GM13977 (cell line): ENCODE data around the gene DACH2.

Source experiments
- DNase-seq: peaks from one replicate; pipeline ENCODE4 v3.0.0; 2012; ENCODE audit warnings: low spot score
- in situ Hi-C: fragments of 300-500 bp; cut with MboI; formaldehyde crosslinking; loops from one replicate; pipeline ENCODE4 v1.12.0; 2022; ENCODE audit warnings: low sequenced_read_pairs, low pct_unique_long_range_greater_than_20kb, mixed read lengths, inconsistent platforms; ENCODE audit not compliant: unreplicated experiment
- TF ChIP-seq, protein P1 (sequence below): IDR thresholded peaks from 2 replicates; pipeline ENCODE4 v1.5.1; 2012; ENCODE audit warnings: mild to moderate bottlenecking, control low read depth; ENCODE audit not compliant: insufficient read depth; ENCODE audit errors: extremely low read depth, missing control alignments

The DACH2 gene

DNA sequence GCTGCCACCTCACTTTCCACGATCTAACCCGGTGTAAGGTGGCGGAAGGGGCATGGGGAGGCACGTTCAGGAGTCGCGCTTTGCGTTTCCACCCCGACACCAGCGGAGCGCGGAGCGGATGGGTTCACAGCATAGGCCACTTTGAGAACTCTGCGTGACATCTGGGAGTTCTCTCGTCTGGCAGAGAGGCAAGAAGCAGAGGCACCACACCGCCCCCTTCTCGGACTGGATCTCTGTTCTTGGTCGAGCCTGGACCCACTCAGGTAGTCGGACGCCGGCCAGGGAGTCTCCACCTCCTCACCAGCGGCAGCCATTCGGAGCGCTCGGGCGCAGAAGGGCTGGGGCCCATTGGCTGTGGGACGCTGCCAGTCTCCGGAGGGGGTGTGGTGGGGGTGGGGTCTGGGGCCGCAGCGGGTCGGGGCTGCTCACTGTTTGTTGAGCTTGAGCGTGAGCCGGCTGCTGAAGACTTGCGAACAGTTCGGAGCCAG, at the start of gene DACH2:
TSS of gene DACH2 (plus strand) at position 428 of the 488 bp plus-strand sequence.
- DNase-seq, result peak; percentile 68
- in situ Hi-C loops, result no loop called here
- TF ChIP-seq, protein P1, sequence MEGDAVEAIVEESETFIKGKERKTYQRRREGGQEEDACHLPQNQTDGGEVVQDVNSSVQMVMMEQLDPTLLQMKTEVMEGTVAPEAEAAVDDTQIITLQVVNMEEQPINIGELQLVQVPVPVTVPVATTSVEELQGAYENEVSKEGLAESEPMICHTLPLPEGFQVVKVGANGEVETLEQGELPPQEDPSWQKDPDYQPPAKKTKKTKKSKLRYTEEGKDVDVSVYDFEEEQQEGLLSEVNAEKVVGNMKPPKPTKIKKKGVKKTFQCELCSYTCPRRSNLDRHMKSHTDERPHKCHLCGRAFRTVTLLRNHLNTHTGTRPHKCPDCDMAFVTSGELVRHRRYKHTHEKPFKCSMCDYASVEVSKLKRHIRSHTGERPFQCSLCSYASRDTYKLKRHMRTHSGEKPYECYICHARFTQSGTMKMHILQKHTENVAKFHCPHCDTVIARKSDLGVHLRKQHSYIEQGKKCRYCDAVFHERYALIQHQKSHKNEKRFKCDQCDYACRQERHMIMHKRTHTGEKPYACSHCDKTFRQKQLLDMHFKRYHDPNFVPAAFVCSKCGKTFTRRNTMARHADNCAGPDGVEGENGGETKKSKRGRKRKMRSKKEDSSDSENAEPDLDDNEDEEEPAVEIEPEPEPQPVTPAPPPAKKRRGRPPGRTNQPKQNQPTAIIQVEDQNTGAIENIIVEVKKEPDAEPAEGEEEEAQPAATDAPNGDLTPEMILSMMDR, result no peak

GRCh38 chrX:86102341-86102740, 45.9 kb upstream of the DACH2 start:
- no peak for DNase-seq
- in situ Hi-C loops, result no loop called here
- TF ChIP-seq, protein P1, result no peak

DNA sequence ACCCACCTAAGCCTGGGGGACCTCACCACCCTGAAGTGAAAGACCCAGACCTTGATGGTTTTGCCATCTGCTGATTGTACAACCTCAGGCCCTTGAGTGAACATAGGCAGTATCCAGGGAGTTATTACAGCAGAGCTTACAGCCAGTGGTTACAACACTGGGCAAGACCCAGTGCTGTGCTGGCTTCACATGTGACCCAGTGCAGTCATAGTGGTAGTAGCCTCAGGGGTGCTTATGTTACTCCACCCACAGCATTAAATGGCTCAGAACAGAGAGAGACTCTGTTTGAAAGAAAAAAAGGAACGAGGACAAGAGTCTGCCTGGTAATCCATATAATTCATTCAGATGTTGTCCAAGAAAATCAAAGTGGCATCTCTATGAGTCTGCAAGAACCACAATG, 45.2 kb upstream of the DACH2 start:
- TF ChIP-seq, protein P1, result no peak
- no peak for DNase-seq
- in situ Hi-C loops, result no loop called here

- no peak for DNase-seq
- in situ Hi-C loops, result no loop called here
- TF ChIP-seq, protein P1, result no peak
Measured at GRCh38 chrX:86104526-86104925, 43.7 kb upstream of the DACH2 start.

DNA sequence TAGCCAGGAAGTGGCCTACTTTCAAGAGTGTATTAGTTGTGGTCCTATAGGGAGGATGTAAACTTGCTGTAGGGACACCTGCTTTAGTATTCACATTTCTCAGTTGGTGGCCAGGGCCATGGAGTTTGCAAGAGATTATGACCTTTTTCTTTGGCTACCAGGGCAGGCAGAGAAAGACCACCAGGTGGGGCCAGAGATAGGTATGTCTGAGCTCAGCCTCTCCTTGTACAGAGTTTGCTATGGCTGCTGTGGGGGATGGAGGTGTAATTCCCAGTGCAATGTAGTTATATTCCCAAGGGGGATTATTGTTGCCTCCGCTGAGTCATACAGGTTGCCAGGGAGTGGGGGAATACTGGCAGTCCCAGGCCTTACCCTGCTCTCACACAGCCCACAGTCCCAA, 26.3 kb upstream of the DACH2 start:
- no peak for DNase-seq
- TF ChIP-seq, protein P1, result no peak
- in situ Hi-C loops, result no loop called here

- in situ Hi-C loops, result no loop called here
- TF ChIP-seq, protein P1, result peak; percentile 56
- DNase-seq, result no peak
Measured at GRCh38 chrX:86133761-86134160, 14.5 kb upstream of the DACH2 start.

GRCh38 chrX:86137071-86137470, 11.2 kb upstream of the DACH2 start:
- TF ChIP-seq, protein P1, result no peak
- in situ Hi-C loops, result no loop called here

More at GRCh38 chrX:86137071-86137470, 11.2 kb upstream of the DACH2 start:
- DNase-seq, result no peak
